Measurements from ENCODE around the gene ESR1.

DNA sequence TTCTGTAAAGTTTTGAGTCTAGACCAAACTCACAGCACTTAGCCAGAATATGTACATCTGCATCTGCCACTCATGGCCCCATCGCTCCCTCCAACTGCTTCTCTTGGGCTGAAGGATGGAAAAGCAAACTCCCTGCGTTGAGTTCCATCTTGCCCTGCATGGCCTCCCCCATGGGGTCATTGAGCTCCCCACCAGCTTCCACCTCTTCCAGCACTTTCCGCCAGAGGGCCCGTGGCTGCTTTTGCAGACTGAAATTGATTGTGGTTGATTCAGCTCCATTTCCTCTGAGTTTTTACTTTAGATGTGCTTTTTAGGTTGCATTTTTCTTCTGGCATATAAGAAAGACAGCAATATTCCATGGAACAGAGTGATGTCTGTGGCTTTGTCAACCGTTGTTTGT is 263.1 kb downstream of the ESR1 start:
- TF ChIP-seq, protein P1, sequence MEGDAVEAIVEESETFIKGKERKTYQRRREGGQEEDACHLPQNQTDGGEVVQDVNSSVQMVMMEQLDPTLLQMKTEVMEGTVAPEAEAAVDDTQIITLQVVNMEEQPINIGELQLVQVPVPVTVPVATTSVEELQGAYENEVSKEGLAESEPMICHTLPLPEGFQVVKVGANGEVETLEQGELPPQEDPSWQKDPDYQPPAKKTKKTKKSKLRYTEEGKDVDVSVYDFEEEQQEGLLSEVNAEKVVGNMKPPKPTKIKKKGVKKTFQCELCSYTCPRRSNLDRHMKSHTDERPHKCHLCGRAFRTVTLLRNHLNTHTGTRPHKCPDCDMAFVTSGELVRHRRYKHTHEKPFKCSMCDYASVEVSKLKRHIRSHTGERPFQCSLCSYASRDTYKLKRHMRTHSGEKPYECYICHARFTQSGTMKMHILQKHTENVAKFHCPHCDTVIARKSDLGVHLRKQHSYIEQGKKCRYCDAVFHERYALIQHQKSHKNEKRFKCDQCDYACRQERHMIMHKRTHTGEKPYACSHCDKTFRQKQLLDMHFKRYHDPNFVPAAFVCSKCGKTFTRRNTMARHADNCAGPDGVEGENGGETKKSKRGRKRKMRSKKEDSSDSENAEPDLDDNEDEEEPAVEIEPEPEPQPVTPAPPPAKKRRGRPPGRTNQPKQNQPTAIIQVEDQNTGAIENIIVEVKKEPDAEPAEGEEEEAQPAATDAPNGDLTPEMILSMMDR (IDR thresholded peaks at IDR 0.05; ENCODE audit: low read depth, low read length, missing input control), result no peak
- TF ChIP-seq RAD21 (IDR thresholded peaks at IDR 0.05), result no peak
- TF ChIP-seq, protein P2, sequence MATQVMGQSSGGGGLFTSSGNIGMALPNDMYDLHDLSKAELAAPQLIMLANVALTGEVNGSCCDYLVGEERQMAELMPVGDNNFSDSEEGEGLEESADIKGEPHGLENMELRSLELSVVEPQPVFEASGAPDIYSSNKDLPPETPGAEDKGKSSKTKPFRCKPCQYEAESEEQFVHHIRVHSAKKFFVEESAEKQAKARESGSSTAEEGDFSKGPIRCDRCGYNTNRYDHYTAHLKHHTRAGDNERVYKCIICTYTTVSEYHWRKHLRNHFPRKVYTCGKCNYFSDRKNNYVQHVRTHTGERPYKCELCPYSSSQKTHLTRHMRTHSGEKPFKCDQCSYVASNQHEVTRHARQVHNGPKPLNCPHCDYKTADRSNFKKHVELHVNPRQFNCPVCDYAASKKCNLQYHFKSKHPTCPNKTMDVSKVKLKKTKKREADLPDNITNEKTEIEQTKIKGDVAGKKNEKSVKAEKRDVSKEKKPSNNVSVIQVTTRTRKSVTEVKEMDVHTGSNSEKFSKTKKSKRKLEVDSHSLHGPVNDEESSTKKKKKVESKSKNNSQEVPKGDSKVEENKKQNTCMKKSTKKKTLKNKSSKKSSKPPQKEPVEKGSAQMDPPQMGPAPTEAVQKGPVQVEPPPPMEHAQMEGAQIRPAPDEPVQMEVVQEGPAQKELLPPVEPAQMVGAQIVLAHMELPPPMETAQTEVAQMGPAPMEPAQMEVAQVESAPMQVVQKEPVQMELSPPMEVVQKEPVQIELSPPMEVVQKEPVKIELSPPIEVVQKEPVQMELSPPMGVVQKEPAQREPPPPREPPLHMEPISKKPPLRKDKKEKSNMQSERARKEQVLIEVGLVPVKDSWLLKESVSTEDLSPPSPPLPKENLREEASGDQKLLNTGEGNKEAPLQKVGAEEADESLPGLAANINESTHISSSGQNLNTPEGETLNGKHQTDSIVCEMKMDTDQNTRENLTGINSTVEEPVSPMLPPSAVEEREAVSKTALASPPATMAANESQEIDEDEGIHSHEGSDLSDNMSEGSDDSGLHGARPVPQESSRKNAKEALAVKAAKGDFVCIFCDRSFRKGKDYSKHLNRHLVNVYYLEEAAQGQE (IDR thresholded peaks at IDR 0.05), result no peak
- no peak for TF ChIP-seq GABPA (IDR thresholded peaks at IDR 0.05 in 1 of 2, conservative IDR thresholded peaks at IDR 0.05 in 1 of 2)
- no peak for TF ChIP-seq YY1 (IDR thresholded peaks at IDR 0.05)
